GM12872 (cell line): Measurements from ENCODE around the gene MAFF.

ENCODE experiments used
- TF ChIP-seq, protein P1 (sequence below): IDR thresholded peaks from 3 replicates; pipeline ENCODE4 v1.5.1; 2011; ENCODE audit warnings: low read depth, mild to moderate bottlenecking, low read length, moderate library complexity; ENCODE audit not compliant: insufficient read depth

The MAFF gene

DNA sequence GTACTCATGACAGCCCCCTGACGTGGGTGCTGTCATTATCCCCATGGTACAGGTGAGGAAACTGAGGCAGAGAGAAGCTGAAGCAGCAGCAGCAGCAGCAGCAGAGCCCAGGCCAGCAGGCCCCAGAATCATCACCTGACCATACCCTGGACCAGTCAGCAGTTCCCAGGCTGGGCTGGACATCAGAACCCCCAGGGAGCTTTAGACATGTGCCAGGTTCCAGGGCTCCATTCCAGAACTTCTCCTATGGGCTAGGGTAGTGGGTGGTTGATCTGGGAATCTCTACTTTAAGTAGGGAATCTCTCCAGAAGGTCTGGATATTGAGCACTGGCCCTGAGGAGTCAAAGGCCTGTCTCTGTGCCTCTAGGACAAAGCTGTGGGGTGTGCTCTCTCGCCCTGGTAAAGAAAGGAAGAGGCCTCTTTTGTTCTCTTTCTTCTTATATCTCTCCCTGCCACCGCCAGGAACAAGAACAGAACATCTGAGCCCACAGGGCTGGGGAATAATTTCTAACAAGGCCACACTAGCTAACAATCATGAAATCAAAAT is 26.6 kb downstream of the MAFF start:
- TF ChIP-seq, protein P1, sequence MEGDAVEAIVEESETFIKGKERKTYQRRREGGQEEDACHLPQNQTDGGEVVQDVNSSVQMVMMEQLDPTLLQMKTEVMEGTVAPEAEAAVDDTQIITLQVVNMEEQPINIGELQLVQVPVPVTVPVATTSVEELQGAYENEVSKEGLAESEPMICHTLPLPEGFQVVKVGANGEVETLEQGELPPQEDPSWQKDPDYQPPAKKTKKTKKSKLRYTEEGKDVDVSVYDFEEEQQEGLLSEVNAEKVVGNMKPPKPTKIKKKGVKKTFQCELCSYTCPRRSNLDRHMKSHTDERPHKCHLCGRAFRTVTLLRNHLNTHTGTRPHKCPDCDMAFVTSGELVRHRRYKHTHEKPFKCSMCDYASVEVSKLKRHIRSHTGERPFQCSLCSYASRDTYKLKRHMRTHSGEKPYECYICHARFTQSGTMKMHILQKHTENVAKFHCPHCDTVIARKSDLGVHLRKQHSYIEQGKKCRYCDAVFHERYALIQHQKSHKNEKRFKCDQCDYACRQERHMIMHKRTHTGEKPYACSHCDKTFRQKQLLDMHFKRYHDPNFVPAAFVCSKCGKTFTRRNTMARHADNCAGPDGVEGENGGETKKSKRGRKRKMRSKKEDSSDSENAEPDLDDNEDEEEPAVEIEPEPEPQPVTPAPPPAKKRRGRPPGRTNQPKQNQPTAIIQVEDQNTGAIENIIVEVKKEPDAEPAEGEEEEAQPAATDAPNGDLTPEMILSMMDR: no peak

DNA sequence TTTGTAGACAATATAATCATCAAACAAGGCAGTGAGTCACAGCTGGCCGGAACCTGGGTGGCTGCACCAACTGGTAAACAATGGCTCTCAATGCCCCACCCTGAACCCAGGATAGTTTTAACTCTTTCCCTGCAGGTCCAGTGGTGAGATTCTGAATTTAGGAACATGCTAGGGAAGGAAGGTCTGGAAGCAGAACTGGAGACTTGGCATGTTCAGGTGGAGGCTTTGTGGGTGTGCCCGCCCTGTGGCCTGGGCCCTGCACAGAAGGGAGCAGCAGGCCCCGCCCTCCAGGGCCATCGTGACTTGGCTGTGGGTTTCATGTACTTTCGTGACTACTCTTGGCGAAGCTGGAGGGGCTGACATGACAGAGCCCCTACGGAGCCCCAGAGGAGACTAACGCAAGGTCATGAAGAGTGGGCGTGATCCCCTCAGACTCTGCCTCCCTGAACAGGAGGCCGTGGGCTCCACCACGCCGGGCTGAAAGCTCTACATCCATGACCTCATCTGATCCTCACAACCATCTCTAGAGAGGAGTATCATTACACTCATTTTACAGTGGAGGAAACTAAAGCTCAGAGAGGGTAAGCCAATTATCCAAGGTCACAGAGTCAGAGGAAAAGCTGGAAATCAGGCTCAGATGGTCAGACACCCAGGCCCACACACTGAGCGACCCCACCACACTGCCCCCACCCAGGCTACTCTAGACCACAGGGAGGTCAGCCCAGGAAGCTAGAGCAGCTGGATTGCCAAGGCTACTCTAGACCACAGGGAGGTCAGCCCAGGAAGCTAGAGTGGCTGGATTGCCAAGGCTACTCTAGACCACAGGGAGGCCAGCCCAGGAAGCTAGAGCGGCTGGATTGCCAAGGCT is 27.3 kb downstream of the MAFF start:
- TF ChIP-seq, protein P1: no peak

DNA sequence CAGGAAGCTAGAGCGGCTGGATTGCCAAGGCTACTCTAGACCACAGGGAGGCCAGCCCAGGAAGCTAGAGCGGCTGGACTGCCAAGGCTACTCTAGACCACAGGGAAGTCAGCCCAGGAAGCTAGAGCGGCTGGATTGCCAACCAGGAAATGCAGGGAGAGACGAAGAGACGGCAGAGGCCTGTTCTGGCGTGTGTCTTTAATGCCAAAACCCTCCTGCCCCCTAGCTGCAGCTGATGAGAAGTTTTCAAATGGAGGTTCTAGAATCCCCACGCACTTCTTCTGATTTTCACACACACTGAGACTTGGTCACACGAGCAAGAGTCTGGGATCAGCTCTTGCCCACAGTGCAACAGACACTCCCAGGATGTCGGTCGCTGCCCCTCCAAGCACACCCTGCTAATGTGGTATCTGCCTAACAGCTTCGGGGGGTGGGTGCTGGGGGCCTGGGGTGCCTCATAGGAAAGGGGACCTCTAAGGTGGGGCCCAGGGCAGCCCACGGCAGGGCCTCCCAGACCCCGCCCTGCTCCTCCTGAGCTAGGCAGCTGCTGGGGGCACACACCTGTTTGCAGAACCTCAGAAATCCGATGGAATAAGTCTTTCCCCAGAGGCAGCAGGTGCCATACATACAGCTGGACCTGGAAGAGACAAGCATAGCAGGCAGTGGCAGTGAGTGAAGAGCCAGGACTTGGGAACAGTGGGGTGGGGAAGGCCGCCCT is 28.5 kb downstream of the MAFF start:
- TF ChIP-seq, protein P1: peak; percentile 57

- TF ChIP-seq, protein P1: no peak
Measured at GRCh38 chr22:38230916-38231315, 29.1 kb downstream of the MAFF start.

DNA sequence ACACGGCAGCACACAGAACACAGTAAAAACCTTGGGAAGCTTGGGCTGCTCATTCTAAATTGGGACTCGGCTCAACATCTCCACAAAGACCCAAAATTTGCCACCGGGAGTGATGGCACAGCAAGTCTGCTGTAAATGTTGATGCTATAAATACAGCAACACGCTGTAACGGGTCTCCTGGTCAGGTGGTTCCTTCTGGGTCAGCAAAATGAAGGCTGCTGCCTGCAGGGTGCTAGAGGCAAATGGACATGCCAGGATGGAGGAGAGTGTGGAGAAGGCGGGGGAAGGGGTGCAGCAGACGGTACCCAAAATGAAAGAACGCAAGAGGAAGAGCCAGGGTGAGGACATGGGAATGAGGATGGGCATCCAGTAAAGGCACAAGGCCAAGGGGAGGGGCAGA is 30.4 kb downstream of the MAFF start:
- TF ChIP-seq, protein P1: no peak

- TF ChIP-seq, protein P1: no peak
Measured at GRCh38 chr22:38233427-38233826, 31.6 kb downstream of the MAFF start.

DNA sequence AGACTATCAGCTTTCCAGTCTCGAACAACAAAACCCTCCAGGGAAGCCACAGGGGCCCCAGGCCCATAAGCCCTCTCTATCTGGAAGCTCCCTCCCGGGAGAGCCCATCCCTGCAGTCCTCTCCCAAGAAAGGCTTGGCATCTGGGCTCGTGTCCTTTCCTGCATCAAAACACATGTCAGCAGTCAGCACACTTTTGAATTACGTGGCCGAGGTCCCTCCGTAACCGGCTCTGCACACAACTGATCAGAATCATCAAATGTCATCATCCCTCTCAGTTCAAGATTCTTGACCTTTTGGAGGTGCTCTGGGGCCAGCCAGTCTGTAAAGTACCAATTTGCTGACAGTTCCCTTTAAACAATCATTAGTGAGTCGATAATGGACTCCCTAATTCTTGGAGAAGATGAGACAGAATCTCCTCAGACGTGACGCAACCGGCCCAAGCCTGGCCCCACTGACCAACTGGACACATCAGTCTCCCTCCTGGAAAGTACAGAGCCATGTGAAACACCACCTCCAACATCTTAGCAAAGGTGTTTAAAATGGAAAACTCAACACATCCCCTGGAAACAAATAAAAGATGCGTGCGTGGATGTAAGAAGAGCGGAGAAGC is 33.6 kb downstream of the MAFF start:
- TF ChIP-seq, protein P1: no peak
